Activated CD4-positive, alpha-beta T cell treated with anti-CD3 and anti-CD28 coated beads, Interleukin-2, Interleukin-6, amounts not matched to agents 100 ng/mL and 50 ng/mL, durations not matched to agents 16 hours and 8 hours (primary cell): ENCODE data around the gene SPCS2.
A peak's percentile ranks its signal among the peaks of the same experiment; 100 is the strongest.

ENCODE experiments used
- DNase-seq: peaks from one replicate; pipeline ENCODE4 v3.0.0-alpha.2; 2020

SPCS2 gene

GRCh38 chr11:74948898-74949752 lies at the start of gene SPCS2, which contains the start of gene XRRA1:
TSS of gene SPCS2 (plus strand) at chr11:74949266. CDS start at chr11:74949286, 20 bp downstream.
TSS of gene XRRA1 (minus strand) at chr11:74949091. CDS start at chr11:74940878, 8,213 bp downstream.
- DNase-seq: peak; percentile 99

- DNase-seq: no peak
These were observed 46.7 kb upstream of the SPCS2 start for GRCh38 chr11:74902342-74902741.

GRCh38 chr11:74905326-74905725 lies 43.7 kb upstream of the SPCS2 start:
- no peak for DNase-seq

GRCh38 chr11:74909385-74909784 lies 39.7 kb upstream of the SPCS2 start:
- DNase-seq: no peak

- DNase-seq: no peak
These were observed 39.3 kb upstream of the SPCS2 start for GRCh38 chr11:74909812-74910211.

GRCh38 chr11:74923125-74923524 lies 25.9 kb upstream of the SPCS2 start:
- no peak for DNase-seq

- no peak for DNase-seq
These were observed 23.8 kb upstream of the SPCS2 start for GRCh38 chr11:74925281-74925680.

- peak; percentile 64 for DNase-seq
These were observed 22.6 kb upstream of the SPCS2 start for GRCh38 chr11:74926304-74927030.

GRCh38 chr11:74927496-74927895 lies 21.6 kb upstream of the SPCS2 start:
- DNase-seq: no peak

GRCh38 chr11:74929431-74930363 lies 19.4 kb upstream of the SPCS2 start:
- DNase-seq: peak; percentile 83

- DNase-seq: peak; percentile 58
These were observed 16.9 kb upstream of the SPCS2 start for GRCh38 chr11:74932169-74932568.

GRCh38 chr11:74932797-74933196 lies 16.3 kb upstream of the SPCS2 start:
- peak; percentile 47 for DNase-seq

GRCh38 chr11:74933765-74934164 lies 15.3 kb upstream of the SPCS2 start:
- DNase-seq: no peak

- DNase-seq: no peak
These were observed 13.8 kb upstream of the SPCS2 start for GRCh38 chr11:74935285-74935684.

- DNase-seq: no peak
These were observed 13.0 kb upstream of the SPCS2 start for GRCh38 chr11:74936087-74936486.

GRCh38 chr11:74936976-74937375 lies 12.1 kb upstream of the SPCS2 start:
- no peak for DNase-seq

- DNase-seq: no peak
These were observed 11.2 kb upstream of the SPCS2 start for GRCh38 chr11:74937696-74938475.

- DNase-seq: no peak
These were observed 7.6 kb upstream of the SPCS2 start for GRCh38 chr11:74941492-74941891.

GRCh38 chr11:74942073-74942759 lies 6.8 kb upstream of the SPCS2 start:
- no peak for DNase-seq

GRCh38 chr11:74948546-74948897 lies 544 bp upstream of the SPCS2 start:
- no peak for DNase-seq

- no peak for DNase-seq
These were observed 679 bp downstream of the SPCS2 start for GRCh38 chr11:74949753-74950137.
